Measurements from ENCODE around the gene PRKAA1.
"Not testable (repeated sequence)": the region's sequence is repeated elsewhere in the genome, so short reads cannot be mapped to it uniquely, and the experiment has no call there.

Gene PRKAA1

GRCh38 chr5:40828690-40829661 is 30.8 kb upstream of the PRKAA1 start:
- no peak for TF ChIP-seq CTCF (IDR thresholded peaks at IDR 0.05; ENCODE audit: low read depth, low read length)
- no peak for DNase-seq (ENCODE audit: extremely low read depth, low read depth)

- no peak for DNase-seq (ENCODE audit: extremely low read depth, low read depth)
- no peak for TF ChIP-seq CTCF (IDR thresholded peaks at IDR 0.05; ENCODE audit: low read depth, low read length)
Measured at GRCh38 chr5:40828021-40828631, 30.0 kb upstream of the PRKAA1 start.

DNA sequence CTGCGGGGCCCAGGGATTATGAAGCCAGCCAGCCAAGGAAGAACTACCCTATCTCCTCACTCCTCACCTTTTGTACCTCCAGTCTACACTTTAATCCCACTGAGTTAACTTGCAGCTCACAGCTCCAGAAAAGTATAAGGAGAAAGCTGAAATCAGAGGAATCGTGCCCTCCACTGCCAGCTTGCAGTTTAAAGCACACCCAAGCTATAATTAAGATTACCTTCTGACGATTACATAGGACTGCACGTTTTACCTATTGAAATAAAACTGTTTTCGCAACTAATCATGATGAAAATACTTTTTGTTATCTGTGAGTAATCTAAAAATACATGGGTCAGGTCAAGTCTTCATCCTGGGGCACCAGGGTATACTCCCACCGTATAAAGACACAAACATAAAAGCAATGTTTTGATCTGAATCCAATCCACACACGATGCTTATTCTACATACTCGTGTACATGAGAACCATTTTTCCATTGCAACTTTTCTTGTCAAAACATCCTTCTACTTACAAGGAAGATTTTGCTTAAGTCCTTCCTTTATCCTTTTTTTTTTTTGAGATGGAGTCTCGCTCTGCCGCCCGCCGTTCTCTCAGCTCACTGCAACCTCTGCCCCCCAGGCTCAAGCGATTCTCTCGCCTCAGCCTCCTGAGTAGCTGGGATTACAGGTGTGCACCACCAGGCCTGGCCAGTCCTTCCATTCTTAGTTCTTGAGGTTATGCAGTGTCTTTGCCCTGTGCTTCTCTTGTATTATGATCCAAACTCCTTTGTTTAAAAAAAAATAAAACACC is 29.2 kb upstream of the PRKAA1 start:
- DNase-seq (ENCODE audit: extremely low read depth, low read depth), result no peak
- TF ChIP-seq CTCF (IDR thresholded peaks at IDR 0.05; ENCODE audit: low read depth, low read length), result no peak

GRCh38 chr5:40826489-40827187 is 28.5 kb upstream of the PRKAA1 start:
- DNase-seq (ENCODE audit: extremely low read depth, low read depth), result no peak
- TF ChIP-seq CTCF (IDR thresholded peaks at IDR 0.05; ENCODE audit: low read depth, low read length), result no peak

GRCh38 chr5:40825461-40826043 is 27.4 kb upstream of the PRKAA1 start:
- not testable (repeated sequence) for DNase-seq (ENCODE audit: extremely low read depth, low read depth)

DNA sequence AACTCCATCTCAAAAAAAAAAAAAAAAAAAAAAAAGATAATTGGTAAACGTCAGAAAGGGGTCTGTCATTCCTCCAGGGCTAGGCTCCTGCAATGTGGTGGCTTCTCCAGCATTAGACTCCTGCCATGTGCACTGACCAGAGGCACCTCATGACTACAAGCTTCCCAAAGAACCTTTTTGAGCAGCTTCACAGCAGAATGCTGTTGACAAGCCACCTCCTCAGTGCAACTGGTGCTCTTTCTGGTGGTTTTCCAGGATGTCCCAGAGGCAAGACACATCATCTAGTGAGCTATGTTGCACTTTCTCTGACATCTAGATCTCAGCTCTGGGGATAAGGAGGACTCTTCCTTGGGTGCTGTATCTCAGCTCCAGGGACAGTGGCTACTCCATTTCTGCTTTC is 25.3 kb upstream of the PRKAA1 start:
- no peak for TF ChIP-seq CTCF (IDR thresholded peaks at IDR 0.05; ENCODE audit: low read depth, low read length)
- no peak for DNase-seq (ENCODE audit: extremely low read depth, low read depth)

DNA sequence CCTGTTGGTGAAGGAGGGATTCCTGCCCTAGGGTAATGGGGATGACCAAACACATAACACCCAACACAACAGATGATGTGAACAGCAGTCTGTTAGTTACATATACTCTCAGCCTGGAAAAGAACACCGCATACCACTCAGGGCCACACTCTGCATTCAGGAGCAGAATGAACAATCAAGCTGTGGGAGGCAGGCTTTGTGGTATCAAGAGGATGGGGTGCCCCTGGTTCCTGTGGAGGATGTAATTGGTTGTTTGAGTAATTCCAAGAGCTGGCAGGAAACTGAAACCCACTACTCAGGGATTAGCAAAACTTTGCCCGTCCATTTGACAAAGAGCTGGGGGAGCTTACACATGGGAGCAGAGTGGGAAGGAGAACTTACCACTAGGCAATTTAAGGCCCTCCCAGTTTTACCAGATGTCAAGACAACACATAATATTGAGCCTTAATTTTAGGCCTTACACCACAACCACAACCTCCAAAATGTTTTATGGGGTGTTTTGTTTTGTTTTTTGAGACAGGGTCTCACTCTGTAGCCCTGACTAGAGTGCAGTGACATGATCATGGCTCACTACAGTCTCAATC is 15.6 kb upstream of the PRKAA1 start:
- DNase-seq (ENCODE audit: extremely low read depth, low read depth), result no peak
- TF ChIP-seq CTCF (IDR thresholded peaks at IDR 0.05; ENCODE audit: low read depth, low read length), result no peak
